Spinal cord (tissue), 10 donors: ENCODE results near the gene FBXO31. TPM values are rescaled to one million over a fixed set of nuclear protein-coding genes. Genes with fewer than 3 reads are reported as not detected.
A peak's percentile ranks its signal among the peaks of the same experiment; 100 is the strongest.

Experiments
- DNase-seq, 6 donors: peaks; one replicate each; pipeline versions ENCODE4 v3.0.0 to v3.0.0-alpha.2; 2013 to 2015; ENCODE audit warnings: low spot score in 6 of 6, low read depth in 4 of 6
- H3K27ac ChIP-seq: one replicate; pipeline ENCODE4 v1.5.1; 2013; ENCODE audit warnings: low read depth, low read length, control low read depth
- H3K27me3 ChIP-seq: one replicate; pipeline ENCODE4 v1.6.1; 2013; ENCODE audit warnings: low read length; ENCODE audit not compliant: control insufficient read depth, insufficient read depth
- H3K36me3 ChIP-seq: one replicate; pipeline ENCODE4 v1.6.1; 2013; ENCODE audit warnings: low read length; ENCODE audit not compliant: control insufficient read depth, insufficient read depth
- H3K4me1 ChIP-seq: one replicate; pipeline ENCODE4 v1.6.1; 2013; ENCODE audit warnings: low read length; ENCODE audit not compliant: control insufficient read depth, insufficient read depth
- H3K4me3 ChIP-seq: one replicate; pipeline ENCODE4 v1.5.1; 2013; ENCODE audit warnings: low read depth, low read length, control low read depth
- H3K9me3 ChIP-seq: one replicate; pipeline ENCODE4 v1.6.1; 2013; ENCODE audit warnings: low read length; ENCODE audit not compliant: control insufficient read depth, insufficient read depth
- WGBS: methylation state at CpG from one replicate; pipeline ENCODE4 v1.1.5; 2013; ENCODE audit warnings: missing lambda C conversion rate; ENCODE audit not compliant: insufficient coverage; 5-methylcytosine and 5-hydroxymethylcytosine counted together
- polyA plus RNA-seq, 2 donors: library from polyadenylated mRNA; unstranded; fragments of 120-200 nt; gene quantifications; one replicate each; pipeline ENCODE4 v1.2.1, GENCODE V29; 2013; ENCODE audit not compliant: insufficient read length in 2 of 2
- total RNA-seq, 2 donors: library from RNA; depleted of rRNA in 1 of 2; stranded (reverse); fragments of 120-200 nt in 1 of 2; fragments of >200 nt in 1 of 2; gene quantifications; one replicate each; pipeline versions ENCODE4 v1.2.3 to v1.2.4, GENCODE V29; 2013 to 2014
- donor health status: healthy.

FBXO31 gene
- total and polyA plus RNA-seq, 4 donors = 21.0 to 48.6 (median 41.0) TPM

DNA sequence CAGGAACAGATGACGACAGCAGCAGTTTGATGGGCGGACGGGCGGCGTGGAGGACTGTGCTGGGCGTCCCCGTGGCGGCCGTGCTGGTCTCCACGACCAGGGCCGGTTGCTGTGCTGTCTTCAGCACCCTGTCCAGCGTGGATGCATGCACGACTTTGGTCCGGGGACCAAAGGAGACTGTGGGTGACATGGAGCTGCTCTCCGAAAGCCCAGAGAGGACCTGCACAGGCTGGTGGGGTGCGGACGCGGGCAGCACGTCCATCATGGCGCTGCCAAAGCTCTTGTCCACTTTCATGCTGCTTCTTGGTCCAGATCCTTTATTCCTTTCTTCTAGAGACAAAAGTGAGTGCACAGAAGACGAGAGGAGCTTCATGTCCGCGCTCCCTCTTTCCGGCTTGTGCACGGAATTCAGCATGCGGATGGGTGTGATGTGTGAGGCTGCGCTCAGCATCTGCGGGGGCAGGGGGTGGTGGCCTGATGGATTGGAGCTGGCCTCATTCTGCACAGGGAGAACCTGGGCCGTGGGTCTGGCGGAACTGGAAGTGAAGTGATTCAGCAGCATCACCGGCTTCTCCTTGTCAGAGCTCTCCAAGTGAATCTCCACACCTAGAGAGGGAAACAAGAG lies 28.9 kb upstream of the FBXO31 start:
- H3K9me3 ChIP-seq = no peaks in the 10 kb centered on the region
- no peak for DNase-seq
- no peak overlapping the region for H3K4me3 ChIP-seq
- no peak overlapping the region for H3K27ac ChIP-seq
- peaks cover 85% of the 10 kb centered on the region for H3K36me3 ChIP-seq
- 88% methylated on average over 27 of the region's 31 CpGs for WGBS
- no peaks in the 10 kb centered on the region for H3K4me1 ChIP-seq
- H3K27me3 ChIP-seq = no peaks in the 10 kb centered on the region

DNA sequence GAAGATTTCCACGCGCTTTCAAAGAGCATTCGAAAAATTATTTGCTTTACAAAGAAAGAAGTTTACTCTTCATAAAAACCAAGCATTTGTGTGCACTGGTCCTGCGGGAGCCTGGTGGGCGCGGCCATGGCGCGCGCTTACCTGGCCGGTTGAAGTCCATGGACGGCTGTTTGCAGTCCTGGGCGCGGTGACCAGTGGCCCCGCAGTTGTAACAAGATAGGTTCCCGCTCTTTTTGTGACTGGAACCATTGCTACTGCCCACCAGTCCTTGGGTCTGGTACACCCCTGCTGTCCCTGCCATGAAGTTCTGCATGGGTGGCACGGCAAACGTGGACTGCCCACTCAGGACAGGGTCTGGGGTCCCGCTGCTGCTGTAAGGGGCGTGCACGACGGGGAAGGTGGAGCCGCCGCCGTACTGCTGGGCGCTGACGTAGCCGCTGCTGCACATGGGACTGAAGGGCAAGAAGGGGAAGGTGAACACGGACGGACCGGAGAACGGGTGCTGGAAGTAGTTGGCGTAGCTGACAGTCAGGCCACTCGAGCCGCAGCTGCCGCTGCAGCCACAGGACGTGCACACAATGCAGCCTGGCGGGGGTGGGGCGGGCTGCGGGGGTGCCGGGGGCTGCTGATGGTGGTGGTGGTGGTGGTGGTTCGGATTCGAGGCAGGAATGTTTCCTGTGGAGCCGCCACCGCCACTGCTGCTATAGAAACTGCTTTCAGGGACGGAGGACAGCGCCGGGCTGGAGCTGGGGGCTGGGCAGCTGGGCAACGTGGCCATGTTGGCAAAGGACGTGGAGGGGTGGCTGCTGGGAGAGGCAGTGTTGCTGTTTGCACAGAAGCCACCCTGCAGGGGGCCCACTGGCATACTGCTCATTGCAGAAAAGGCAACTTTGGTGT lies 28.0 kb upstream of the FBXO31 start:
- 90% methylated on average over 46 of the region's 49 CpGs for WGBS
- Histone ChIP-seq H3K4me1 (no peaks in the 10 kb centered on the region), H3K9me3 (no peaks in the 10 kb centered on the region), H3K27me3 (no peaks in the 10 kb centered on the region), H3K36me3 (peaks cover 79% of the 10 kb centered on the region), H3K4me3 (no peak overlapping the region), H3K27ac (no peak overlapping the region)
- DNase-seq = peak in 1 of 6 donors; percentile 24

DNA sequence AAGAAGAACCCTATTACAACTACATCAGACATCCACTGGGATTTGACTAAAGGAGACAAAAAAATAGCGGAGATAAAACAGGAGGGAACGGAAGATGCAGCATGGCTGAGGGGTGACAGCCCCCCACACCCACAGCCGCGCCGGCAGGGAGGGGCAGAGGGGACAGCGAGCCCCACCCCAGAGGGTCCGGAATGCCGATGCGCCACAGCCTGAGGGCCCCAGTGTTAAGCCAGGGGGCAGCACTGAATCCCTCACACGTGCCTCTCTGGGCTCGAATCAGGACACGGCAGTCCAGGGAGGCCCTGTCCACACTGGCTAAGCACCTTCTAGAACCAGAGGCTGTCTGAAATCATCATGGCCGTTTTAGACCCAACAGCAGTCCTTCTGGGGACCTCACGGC lies 27.4 kb upstream of the FBXO31 start:
- Histone ChIP-seq H3K4me3 (no peak overlapping the region), H3K9me3 (no peaks in the 10 kb centered on the region), H3K27ac (no peak overlapping the region), H3K27me3 (no peaks in the 10 kb centered on the region), H3K4me1 (no peaks in the 10 kb centered on the region), H3K36me3 (peaks cover 76% of the 10 kb centered on the region)
- no peak for DNase-seq
- 86% methylated on average over 12 of the region's 14 CpGs for WGBS

DNA sequence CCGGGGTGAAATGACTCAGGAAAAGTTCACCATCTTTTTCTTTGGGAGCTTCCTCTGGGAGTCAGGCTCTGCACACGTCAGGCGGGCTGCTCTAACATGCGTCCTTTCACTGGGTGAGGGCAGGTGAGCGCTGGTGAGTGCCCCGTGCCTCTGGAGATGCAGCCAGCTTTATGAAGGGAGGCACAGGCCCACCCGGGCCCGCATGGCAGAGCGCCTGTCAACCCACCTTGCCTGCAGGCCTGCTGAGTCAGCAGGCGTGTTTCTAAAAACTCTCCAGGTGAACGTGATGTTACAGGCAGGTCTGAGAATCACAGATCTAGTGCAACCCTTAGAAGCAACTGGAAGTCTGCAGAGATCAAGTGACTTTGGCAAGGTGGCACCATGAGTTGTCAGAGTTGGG lies 27.0 kb upstream of the FBXO31 start:
- Histone ChIP-seq H3K27me3 (no peaks in the 10 kb centered on the region), H3K36me3 (peaks cover 78% of the 10 kb centered on the region), H3K9me3 (no peaks in the 10 kb centered on the region), H3K4me3 (no peak overlapping the region), H3K27ac (no peak overlapping the region), H3K4me1 (no peaks in the 10 kb centered on the region)
- DNase-seq = no peak
- 97% methylated on average over 11 of the region's 11 CpGs for WGBS

DNA sequence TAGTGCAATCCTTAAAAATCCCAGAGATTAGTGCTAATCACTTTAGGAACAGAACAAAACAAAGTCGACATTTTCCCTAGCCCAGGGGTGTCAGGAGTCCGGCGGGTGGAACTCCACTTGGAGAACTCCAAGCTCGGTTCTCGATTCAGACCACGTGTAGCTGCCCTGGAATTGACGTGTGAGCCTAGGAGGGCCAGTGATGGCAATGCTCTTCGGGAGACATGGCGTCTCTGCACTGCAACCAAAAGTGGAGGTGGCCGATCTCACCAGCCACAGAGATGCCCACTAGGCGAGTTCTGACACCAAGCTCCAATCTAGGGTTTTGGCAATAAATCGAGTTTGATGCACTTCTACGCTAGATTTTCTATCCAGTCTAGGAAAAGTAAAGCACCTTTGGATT lies 26.2 kb upstream of the FBXO31 start:
- Histone ChIP-seq H3K9me3 (no peaks in the 10 kb centered on the region), H3K36me3 (peaks cover 79% of the 10 kb centered on the region), H3K27me3 (no peaks in the 10 kb centered on the region), H3K4me3 (no peak overlapping the region), H3K4me1 (no peaks in the 10 kb centered on the region), H3K27ac (no peak overlapping the region)
- 92% methylated on average over 11 of the region's 13 CpGs for WGBS
- no peak for DNase-seq

DNA sequence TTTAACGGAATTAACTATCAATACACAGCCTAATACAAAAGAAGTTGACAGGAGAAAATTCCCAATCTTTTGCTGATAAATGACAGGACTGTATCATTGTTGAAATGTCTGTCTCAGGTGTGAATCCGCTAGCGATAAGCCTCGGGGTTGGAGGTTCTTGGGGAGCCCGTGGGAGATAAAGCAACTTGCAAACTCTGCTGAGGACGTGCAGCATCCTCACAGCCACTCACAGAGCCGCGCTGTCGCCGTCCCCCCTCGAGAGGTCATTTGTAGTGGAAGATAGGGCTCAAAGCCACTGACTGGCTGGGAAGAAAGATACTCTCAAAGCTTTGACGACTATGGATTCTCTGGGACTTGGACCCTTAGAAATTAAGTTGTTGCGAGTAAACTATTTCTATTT lies 25.6 kb upstream of the FBXO31 start:
- no peak for DNase-seq
- Histone ChIP-seq H3K4me3 (no peak overlapping the region), H3K4me1 (no peaks in the 10 kb centered on the region), H3K27me3 (no peaks in the 10 kb centered on the region), H3K36me3 (peaks cover 75% of the 10 kb centered on the region), H3K27ac (no peak overlapping the region), H3K9me3 (no peaks in the 10 kb centered on the region)
- WGBS = no CpG with 5 or more reads among the region's 13 CpGs

DNA sequence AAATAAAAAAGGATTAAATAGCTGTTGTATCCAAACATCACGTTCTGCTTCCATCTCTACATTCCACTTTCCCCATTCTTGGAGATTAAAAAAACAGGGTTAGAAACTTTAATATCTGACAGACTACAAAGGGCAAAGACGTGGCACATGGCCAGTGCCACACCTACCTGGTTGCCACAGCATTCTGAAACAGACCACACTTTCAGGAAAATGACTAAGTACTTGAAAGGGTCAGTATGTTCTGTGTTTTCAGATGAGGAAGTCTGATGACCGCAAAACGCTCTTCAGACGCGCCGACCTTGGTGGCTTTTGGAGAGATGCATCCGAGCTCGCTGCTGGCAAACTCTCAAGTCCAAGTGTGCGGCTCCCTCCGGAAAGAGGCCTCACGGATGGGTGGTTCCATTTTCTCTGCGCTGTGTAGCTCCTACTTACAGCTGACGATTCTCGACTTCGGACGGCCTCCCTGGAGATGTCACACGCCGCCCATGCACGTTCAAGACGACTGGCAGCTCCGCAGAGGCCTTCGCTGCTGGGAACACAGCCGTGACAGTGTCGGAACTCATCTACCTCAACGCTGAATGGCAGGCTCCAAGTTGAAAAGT lies 24.0 kb upstream of the FBXO31 start:
- DNase-seq = peak in 1 of 6 donors; percentile 28
- no peaks in the 10 kb centered on the region for H3K4me1 ChIP-seq
- H3K27ac ChIP-seq = no peak overlapping the region
- H3K36me3 ChIP-seq = peaks cover 63% of the 10 kb centered on the region
- H3K4me3 ChIP-seq = no peak overlapping the region
- H3K27me3 ChIP-seq = no peaks in the 10 kb centered on the region
- no peaks in the 10 kb centered on the region for H3K9me3 ChIP-seq
- 85% methylated on average over 24 of the region's 26 CpGs for WGBS

DNA sequence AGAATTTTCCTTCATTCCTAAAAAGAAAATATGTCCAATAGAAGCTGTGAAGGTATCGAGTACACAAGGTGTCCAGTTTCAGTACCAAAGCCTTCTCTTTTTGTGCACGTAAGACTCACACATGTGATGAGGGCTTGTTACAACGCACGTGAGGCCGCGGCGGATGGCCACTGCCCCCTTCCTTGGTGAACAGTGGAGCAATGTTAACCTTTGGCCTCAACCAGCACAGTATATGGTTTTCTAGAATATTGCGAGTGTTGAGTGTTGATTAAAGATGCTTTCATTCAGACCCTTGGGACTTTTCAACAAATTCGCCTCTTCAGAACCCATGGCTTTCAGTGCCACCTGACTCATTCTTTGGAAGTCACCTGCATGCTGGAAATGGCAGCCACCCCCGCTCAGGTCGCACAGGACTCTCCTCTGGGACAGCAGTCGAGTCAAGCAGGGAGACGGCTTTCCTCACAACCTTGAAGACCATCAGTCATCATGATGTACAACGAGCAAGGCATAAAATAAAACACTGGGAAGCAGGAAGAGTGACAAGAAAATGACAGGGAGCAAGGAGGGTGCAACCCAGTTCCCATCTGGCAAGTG lies 23.0 kb upstream of the FBXO31 start:
- Histone ChIP-seq H3K27ac (no peak overlapping the region), H3K36me3 (peaks cover 54% of the 10 kb centered on the region), H3K4me1 (no peaks in the 10 kb centered on the region), H3K27me3 (no peaks in the 10 kb centered on the region), H3K4me3 (no peak overlapping the region), H3K9me3 (no peaks in the 10 kb centered on the region)
- no peak for DNase-seq
- WGBS = 94% methylated on average over 7 of the region's 14 CpGs

DNA sequence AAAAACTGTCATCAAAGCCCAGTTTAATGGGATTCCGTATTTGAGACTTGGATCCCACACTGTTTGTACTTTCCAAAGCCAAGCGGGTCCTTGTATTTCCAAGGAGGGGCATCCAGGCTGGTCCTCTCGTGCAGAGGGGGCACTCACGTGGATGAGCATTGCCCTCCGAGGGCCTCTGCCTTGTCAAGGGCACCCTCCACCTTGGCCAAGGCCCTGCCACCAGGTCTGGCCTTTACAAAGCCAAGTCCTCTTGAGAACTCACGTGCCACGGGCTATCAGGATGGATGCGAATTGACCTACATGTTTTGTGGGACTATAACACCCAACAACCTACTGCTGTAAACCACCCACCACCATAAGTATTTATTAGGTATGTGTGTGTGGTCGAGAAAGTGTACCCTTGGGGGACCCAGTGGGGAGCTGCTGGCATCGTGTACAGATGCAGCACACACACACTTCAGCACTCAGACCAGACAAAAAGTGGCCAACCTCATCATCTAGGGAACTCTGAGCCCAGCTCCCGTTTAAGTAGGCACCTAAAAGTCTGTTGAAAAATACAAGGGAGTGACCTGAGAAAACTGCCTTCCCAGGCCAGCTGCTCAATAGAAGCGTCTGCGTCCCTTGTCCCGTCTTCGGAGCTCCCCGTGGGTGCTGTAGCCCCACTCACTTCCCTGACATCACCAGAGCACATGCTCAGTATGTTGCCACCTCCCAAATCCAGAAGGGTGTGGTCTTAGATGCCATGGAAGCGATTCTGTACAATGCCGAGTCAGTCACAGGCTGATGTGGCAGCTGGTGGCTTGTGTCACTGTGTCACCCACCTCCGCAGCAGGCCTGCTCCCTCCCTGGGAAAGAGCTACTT lies 21.4 kb upstream of the FBXO31 start:
- no peaks in the 10 kb centered on the region for H3K27me3 ChIP-seq
- no peak overlapping the region for H3K4me3 ChIP-seq
- peaks cover 51% of the 10 kb centered on the region for H3K36me3 ChIP-seq
- no peak for DNase-seq
- WGBS = 95% methylated on average over 14 of the region's 19 CpGs
- H3K27ac ChIP-seq = no peak overlapping the region
- H3K9me3 ChIP-seq = no peaks in the 10 kb centered on the region
- no peaks in the 10 kb centered on the region for H3K4me1 ChIP-seq
